Epidermal melanocyte (primary cell): ENCODE results near the gene NAA40.
"Not testable (repeated sequence)": the region's sequence is repeated elsewhere in the genome, so short reads cannot be mapped to it uniquely, and the experiment has no call there.

ENCODE experiments used
- DNase-seq: peaks from one replicate; pipeline ENCODE4 v3.0.0; 2011; ENCODE audit warnings: low spot score; ENCODE audit not compliant: insufficient read length

Gene NAA40

DNA sequence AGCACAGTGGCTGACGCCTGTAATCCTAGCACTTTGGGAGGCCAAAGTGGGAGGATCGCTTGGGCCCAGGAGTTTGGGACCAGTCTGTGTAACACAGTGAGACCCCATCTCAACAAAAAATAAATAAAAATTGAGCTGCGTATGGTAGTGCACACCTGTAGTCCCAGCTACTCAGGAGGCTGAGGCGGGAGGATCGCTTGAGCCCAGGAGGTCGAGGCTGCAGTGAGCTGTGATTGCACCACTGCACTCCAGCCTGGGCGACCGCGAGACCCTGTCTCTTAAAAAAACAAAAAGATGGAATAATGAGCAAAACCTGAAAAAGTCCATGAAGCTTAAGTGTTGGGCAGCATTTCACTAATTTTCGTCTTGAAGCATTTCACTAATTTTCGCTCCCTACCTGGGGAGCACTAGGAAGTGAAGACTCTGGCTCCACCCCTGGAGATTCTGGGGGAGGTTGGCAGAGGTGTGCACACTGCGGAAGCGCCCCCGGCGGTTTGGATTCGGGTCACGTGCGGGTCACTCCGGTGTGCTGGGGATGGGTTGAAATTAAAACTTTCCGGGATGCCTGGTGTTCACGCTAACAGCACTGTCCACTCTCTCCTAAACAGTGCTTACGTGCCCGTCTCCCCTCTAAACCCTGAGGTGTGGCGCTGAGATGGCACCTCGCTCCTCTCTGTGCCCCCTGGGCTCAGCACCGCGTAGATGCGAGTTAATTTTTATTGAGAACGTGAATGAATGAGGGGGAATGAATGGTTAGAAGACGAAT is 906 bp upstream of the NAA40 start:
- no peak for DNase-seq

DNA sequence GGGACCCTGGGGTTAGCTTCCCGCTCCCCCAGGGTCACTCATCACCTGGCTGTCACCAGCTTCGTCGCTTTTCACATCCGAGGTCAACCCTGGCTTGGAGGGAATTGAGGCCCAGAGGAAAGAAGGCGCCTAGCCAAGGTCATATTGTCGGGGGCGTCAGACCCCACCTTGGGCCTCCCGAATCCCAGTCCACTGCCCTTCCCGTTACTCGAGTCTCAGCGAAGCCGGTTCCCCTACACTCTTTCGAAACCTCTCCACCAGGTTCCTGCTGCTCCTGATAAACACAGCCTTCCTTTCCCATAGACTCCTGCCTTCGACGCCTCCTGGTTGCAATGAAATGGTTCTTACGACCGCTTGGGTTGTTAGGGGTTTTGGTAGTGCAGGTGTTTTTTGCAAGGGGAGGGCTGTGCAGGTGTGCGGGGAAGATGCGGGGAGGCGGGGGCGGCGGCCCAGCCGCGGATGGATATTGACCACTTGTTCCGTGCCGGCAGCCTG is 642 bp downstream of the NAA40 start:
- no peak for DNase-seq

DNA sequence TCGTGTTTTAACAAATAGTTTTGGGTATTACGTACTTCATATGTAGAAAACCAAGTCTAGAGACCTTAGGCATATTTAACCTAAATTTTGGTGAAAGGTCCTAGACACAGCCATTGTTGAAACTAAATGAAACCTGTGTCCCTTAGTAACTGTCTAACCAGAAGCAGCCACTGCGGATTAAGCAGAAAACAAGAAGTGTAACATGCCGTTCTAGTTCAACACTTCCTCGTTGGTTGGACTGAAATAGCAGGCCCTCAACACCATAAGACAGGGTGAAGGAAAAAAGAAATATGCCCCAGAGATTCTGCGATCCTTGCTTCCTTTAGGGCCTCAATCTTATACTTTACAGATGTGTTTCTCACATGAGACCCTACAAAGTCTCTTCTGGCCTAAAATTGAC is 2.0 kb downstream of the NAA40 start:
- peak; percentile 7 for DNase-seq

DNA sequence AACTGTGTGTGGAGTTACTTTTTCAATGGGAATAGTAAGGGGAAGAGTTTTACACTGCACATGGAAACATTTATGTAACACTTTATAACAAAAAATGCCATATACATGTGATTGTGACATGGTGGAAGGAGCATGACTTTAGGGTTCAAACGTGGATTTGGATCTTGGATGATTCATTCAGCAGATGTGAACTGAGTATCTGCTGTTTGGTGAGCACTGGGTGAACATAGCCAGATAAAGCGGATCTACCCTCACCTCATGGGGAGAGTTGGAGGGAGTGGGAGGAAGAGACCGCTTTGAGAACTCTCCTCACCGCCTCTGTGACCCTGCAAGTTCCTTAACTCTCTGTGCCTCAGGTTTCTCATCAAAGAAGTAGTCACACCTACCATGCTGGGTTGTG is 3.1 kb downstream of the NAA40 start:
- DNase-seq, result no peak

DNA sequence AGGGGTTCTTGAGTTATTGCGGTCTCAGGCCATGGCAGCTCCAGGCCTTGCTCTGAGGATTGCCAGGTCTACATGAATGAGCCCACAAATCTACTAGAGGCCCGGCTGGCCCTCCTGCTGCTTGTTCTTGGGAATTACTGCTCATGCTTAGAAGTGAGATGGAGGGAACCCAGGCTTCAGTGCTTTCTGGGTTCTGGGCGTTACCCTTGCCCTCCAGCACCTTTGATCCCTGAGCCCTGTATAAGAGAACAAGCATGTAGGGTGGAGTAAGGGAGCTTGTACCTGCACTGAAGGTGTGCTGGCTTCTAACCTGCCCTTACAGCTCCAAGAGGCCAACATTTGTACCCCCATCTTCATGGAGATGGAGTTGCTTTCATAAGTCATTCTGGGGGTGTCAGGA is 4.0 kb downstream of the NAA40 start:
- no peak for DNase-seq

DNA sequence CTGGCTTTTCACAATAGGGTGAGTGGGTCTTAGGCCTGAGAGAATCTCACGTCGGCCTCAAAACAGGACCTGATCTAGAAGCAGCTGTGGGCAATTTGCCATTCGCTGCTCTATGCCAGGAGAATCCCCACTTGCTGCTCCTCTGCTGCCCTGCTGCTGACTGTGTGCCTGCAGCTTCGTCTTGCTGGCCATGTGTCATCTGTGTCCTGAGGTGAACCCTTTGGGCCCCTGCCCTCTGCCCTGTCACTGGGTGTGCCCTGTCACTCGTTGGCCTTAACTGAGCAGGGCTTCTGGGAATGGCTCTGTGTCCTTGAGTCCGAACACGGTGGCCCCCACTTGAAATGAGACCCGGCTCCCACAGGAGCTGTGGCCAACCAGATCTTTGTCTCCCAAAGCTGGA is 6.2 kb downstream of the NAA40 start:
- DNase-seq, result no peak

DNA sequence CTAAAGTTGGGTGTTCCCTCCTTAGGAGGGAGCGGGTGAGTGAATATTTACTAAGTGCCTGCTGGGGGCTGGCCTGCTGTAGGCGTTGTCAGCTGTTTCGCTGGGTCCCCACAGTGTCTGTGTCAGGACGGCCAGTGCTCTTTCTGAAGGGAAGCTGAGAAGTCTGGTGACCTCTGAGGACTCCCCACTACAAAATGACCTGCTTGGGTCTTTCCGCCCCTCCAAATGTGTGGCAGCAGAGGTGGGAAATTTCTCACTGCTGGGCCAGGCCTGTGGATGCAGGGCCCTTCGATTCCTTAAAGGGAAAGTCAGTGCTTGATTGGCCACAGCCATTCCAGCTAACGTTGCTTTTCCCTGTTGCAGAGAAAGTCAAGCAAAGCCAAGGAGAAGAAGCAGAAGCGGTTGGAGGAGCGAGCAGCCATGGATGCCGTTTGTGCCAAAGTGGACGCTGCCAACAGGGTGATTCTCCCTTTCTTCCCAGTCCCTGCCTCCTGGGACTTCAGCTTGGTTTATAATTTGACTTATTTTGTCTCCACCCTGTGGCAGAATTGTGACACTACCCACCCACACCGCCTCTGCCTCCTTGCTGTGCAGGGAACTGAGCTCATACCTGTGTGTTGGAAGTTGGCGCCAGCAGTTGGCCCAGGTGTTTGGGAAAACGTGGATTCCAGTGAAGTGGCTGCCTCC is 6.8 kb downstream of the NAA40 start:
- DNase-seq, result peak; percentile 82

DNA sequence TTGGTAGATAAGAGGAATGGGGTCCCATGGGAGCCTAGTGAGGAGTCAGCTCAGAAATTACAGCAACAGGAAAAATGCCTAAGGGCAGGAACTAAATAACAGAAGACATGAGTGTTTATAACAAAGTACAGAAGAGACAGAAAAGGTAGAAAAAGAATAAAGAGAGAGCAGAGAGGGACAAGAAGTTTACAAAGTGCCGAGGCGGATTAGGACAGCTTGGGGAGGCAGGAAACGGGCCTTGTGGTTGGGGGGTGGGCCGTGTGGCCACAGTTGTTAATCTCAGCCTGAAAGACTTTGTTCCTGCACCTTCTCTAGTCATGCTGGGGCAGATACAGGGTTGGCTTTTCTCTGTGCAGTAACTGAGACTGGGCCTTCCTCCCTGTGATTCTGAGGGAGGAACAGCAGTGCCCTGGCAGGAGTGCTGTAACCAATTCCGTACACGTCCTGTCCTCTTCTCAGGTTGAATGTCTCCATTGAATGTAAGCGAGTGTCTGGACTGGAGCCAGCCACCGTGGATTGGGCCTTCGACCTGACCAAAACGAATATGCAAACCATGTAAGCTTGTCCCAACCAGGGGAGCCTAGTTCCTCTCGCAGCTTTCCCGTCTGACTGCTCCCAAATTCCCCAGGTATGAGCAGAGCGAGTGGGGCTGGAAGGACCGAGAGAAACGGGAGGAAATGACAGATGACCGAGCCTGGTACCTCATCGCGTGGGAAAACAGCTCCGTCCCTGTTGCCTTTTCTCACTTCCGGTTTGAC is 13.2 kb downstream of the NAA40 start:
- no peak for DNase-seq

DNA sequence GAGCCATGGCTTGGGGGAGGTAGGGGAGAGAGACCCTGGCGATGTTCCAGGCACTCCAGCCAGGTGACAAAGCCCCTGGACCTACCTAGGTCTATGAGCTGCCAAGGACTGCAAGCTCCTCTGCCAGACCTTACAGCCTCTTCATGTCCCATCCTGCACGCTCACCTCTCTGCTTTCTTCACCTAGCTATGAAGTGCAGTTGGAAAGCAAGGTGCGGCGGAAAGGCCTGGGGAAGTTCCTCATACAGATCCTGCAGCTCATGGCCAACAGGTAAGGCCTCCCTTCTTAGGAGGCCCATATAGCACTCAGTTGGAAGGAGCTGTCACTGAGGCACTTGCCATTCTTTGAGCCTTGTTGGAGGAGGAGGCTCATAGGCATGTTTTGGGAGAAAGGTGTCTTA is 13.8 kb downstream of the NAA40 start:
- DNase-seq, result no peak

DNA sequence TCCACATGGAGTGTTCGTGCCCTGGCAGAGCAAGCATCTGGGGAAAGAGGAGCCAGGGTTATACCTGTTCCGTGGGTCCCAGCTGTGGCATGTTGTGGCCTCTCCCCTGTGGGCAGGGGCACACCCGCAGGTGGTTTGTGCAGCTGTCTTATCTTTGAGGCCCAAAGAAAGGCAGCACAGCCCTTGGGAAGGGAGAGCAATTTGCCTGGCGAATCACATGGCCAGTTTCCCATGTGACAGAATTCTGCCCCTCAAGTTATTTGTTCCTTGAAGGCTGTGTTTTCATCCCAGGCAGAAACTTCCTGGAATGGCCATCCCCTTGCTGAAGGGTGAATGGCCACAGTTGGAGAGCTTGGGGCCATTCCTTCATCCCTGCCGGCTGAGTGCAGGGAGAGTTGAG is 19.2 kb downstream of the NAA40 start:
- no peak for DNase-seq

DNA sequence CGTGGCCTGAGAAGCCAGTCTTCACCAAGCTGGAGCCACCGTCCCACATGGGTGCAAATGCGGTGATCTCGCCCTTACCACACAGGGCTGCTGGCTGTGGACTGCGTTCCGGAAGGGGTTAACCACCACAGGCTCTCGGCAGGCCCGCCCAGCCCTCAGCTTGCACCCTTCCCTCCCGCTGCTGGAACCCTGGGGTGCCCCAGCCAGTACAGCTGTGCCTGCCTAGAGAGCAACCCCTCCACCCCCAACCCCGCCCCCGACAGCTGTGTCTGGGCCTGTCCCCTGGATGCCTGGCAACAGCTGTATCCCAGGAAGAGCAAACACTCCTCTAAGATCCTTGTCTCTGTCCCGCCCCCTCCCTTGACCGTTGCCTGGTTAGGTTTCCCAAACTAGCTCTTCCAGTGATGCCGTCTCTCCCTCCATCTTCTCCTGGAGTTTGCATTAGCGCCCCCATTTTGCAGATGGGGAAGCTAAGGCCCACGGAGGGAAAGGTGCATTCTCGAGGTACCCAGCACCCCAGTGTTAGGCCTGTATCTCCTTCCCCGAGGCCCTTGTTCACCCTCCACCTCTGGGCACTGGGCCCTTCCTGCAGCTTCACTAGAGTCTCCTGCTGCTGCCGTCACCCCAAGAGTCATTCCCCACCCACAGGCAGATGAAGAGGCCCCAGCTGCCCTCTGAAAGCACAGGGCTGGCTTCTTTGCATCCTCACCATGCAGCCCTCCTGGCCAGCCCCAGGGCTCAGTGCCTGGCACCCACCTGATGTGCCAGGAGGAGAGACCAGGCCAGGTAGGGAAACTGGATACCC is 23.0 kb downstream of the NAA40 start:
- DNase-seq, result no peak

DNA sequence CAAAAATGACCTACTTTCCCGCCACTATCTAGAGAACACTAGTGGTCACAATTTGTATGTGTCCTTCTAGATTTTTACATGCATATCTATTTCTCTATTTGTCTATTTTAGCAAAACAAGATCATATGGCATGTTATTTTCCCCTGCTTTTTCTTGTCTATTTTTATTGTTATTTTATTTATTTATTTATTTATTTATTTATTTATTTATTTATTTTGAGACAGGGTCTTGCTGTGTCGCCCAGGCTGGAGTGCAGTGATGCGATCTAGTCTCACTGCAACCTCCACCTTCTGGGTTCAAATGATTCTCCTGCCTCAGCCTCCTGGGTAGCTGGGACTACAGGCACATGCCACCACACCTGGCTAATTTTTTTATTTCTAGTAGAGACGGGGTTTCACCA is 25.1 kb downstream of the NAA40 start:
- DNase-seq, result not testable (repeated sequence)

DNA sequence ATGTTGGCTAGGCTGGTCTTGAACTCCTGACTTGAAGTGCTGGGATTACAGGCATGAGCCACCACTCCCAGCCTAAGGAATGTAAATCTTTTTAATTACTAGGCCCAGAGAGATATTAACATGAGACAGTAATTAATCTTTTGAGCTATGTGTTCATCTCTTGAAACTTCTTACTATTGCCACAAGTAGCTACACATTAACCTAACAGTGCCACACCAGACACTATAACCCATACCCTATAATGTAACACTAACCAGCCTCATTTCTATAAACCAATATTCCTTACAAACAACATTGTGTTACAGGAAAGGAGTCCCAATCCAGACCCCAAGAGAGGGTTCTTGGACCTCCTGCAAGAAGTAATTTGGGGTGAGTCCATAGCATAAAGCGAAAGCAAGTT is 27.6 kb downstream of the NAA40 start:
- DNase-seq, result no peak

DNA sequence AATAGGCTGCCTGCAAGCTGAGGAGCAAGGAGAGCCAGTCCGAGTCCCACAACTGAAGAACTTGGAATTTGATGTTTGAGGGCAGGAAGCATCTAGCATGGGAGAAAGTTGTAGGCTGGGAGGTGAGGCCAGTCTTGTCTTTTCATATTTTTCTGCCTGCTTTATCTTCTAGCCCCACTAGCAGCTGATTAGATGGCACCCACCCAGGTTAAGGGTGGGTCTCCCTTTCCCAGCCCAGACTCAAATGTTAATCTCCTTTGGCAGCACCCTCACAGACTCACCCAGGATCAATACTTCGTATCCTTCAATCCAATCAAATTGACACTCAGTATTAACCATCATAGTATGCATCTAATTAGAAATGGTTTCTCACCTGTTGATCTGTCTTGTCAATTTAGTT is 30.7 kb downstream of the NAA40 start:
- no peak for DNase-seq

DNA sequence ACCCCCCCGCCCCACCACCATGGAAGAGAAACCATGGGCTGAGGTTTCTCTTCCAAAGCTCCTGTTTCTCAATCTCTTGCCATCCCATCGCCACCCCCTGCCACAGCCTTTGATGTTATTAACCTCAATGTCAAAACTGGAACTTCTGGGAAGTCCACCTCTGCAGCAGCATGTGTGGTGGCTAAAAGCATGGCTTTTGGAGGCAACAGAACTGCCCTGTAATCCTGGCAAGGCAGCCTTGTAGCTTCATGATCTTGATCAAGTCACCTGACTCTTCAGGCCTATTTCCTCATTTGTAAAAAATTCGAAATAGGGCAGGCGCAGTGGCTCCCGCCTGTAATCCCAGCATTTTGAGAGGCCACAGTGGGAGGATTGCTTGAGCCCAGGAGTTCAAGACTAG is 32.1 kb downstream of the NAA40 start:
- no peak for DNase-seq

DNA sequence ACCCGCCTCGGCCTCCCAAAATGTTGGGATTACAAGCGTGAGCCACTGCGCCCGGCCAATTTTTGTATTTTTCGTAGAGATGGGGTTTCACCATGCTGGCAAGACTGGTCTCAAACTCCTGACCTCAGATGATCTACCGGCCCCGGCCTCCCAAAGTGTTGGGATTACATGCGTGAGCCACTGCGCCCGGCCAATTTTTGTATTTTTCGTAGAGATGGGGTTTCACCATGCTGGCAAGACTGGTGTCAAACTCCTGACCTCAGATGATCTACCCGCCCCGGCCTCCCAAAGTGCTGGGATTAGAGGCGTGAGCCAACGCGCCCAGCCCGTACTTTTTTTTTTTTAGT is 35.1 kb downstream of the NAA40 start:
- DNase-seq, result not testable (repeated sequence)

DNA sequence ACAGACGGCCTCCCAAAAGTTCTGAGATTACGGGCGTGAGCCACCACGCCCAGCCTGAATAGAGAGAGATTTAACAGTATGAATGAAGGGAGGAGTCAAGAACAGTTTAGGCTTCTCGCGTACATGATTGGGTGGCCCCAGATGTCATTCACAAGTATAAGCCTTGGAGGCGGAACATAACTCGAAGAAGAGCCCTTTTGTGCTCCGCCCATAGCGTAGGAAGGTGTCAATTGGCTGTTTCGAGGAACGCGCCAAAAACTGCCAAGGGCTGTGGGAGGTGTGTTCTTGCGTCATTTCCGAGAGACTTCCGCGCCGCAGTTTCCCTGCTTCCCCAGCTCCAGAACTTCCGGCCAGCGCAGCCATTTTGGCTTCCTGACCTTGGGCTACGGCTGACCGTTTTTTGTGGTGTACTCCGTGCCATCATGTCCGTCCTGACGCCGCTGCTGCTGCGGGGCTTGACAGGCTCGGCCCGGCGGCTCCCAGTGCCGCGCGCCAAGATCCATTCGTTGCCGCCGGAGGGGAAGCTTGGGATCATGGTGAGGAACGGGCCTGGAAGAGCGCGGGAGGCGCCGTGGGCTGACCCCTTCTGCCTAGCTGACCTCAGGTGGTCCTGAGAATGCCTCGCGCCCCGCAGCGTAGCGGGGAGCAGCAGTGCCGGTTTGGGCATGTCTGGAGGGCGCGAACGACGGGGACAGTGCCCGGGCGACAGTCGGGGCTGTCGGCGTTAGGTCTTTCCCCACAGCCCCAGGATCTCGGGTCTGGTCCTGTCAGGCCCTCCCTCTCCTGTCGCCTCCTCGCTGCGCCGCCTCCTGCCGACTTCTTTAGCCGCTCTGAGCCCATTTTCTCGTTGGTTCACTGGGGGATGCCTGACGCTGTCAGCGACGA is 35.7 kb downstream of the NAA40 start, which contains the start of gene COX8A:
TSS of gene COX8A (plus strand) at position 362 of the 885 bp plus-strand sequence. CDS start at position 423, 61 bp downstream.
- DNase-seq, result peak; percentile 96

DNA sequence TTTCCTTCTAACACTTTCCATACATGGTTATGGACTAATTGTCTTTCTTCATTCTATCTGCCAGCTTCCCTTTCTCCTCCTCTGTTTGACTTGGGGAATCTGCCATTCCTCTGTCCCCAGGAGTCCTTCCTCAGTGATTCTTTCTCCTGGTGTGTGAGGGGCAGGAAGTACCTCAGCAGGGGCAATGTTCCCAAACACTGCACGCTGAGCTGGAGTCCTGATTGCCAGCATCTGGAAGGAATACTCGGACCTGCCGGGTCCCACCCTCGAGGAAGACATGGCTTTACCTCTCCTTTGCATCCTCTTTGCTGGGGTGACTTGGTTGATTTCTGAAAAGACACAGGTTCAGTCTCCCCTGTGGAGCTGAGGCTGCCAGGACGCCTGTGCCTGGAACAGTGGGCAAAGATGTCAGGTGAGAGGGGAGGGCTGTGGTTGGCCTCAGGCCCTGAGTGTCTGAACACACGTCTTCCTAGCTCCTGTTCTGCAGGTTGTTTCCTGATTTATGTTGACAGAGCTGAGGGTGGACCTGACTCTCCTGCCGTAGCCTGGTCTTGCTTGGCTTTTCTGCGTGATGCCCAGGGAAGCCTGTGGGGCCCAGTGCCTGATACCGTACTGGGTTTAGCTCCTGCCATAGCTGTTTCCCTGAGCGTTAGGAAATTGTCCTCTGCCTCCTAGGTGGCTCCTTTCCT is 39.9 kb downstream of the NAA40 start:
- no peak for DNase-seq

DNA sequence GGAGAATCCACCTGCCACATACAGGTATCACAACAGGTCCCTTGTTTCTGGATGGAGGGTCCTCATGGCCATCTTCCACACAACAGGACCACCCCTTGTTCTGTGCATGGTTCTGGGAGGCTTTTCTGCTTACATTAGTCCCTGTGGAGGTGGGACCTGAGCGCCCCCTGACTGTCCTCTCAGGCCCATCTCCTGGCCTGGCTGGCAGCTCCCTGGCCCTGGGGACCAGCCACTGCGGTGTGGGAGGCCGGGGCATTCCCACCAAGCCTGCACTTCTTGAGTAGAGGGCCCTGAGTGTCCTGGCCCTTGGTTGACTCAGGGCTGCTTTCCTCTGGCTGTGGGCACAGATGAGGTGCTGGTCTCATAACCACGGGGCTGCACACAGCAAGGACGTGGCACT is 40.6 kb downstream of the NAA40 start:
- no peak for DNase-seq

DNA sequence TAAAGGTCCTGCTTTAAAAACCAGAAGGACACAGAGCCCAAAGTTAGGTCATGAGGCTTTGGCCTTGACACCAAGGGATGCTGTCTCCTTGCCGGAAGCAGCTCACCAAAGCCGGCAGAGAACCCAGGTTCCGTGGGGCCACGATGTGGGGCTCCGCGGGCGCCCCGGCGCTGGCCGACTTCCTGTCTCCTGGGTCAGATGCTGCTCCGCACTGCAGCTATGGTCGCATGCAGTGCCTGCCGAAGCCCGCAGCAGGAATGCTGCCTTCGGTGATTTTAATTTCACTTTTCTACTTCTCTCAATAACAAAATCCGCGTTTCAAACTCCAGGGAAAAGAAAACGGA is 47.0 kb downstream of the NAA40 start:
- peak; percentile 16 for DNase-seq
